Stimulated activated CD4-positive, alpha-beta T cell treated with anti-CD3 and anti-CD28 coated beads, Interleukin-4, amount 100 ng/mL, for 4 hours (primary cell): ENCODE measurements around the gene IFI27L1.
A peak's percentile ranks its signal among the peaks of the same experiment; 100 is the strongest.

Experiments used
- DNase-seq, 2 experiments: peaks; one replicate each; pipeline ENCODE4 v3.0.0-alpha.2; 2020

IFI27L1 gene

DNA sequence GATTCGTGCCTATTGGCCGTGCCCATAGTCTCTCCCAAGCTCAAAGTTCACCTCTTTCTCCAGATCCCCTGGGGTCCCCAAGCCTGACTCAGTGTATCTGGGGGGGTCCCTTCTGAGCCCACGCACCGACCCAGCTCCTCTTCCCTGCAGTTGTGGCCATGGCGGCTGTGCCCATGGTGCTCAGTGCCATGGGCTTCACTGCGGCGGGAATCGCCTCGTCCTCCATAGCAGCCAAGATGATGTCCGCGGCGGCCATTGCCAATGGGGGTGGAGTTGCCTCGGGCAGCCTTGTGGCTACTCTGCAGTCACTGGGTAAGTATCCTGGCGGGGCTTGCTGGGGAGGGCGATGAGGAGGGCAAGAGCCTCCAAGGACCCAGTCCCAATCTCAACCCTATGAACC lies 34.5 kb downstream of the IFI27L1 start:
- DNase-seq = no peak

DNA sequence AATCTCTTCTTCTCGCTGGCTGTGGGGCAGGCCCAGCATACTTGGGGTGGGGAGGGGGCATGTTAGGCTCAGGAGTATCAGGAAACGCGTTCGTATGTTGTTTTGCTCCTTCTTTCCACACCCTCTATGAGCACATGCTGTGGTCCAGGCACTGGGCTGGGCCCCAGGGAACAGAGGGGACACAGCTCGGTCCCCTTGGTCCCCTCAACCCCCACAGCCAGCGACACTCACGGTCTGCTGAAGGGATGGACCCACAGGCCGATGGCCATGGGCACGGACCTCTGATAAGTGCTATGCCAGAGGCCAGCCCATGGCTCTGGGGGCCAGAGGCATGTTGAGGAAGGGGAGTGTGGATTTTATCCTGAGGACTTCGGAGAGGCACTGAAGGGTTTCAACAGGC lies 35.6 kb downstream of the IFI27L1 start:
- no peak for DNase-seq

DNA sequence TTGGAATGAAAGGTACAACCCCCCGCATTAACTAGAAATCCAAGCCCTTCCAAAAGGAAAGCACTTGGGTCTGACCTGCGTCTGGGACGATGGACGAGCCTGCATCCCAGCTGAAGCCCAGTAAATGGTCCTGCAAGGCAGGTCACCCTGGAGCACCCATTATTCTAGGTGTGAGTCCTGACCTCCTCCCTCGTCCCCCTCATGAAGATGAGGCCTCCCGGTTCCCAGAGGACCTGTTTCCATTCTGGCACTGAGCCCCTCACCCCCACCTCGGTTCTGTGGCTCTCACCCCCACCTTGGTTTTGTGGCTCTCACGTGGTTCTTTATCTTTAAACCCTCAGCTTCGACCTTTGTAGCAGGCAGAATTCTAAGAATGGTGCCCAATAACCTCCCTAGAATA lies 36.7 kb downstream of the IFI27L1 start:
- no peak for DNase-seq

DNA sequence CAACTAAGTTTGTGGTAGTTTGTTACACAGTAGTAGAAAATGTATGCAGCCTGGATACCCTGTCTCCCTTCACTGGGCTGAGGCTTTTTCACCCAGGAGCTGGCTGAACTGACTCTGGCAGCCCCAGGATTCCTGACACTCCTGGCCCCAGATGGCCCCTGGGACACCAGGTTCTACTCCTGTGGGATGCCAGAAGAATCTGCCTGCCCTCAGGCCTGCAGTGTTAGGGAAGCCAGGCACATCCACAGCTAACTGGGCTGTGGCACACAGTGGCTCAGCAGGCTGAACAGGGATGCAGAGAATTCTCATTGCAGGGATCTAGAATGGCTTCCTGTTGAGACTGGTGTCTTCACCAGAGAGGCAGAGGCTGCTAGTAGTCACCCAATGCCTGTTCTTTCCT lies 38.0 kb downstream of the IFI27L1 start:
- DNase-seq = no peak

DNA sequence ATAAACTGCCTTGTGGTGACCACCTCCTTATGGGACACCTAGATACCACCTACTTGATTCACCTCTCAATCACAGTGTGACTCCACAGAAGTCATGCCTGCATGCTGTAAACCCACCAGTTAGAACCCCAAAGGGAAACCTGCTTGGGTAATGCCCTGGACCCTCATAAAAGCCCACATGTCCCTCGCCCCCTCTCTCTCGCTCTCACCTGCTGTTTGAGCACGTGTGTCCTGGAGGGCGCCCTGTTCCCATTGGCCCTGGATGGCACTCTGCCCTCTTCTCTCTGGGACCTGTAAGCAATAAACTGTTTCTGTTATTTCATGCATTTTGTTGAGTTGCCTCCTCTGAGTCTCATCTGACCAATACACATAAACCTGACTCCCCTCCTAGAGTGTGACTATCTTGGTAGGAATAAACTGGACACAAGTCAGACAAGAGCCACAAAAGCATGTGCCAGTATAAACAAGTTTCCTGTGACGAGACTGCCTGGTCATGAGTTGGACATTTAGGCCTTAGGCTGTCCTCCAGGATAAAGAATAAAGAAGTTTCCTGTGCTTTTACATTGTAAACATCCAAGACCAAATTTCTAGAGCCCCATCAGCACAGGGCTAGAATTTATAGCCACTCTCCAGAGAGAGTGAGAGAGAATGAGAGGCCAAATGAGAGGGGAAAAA lies 39.7 kb downstream of the IFI27L1 start:
- no peak for DNase-seq

DNA sequence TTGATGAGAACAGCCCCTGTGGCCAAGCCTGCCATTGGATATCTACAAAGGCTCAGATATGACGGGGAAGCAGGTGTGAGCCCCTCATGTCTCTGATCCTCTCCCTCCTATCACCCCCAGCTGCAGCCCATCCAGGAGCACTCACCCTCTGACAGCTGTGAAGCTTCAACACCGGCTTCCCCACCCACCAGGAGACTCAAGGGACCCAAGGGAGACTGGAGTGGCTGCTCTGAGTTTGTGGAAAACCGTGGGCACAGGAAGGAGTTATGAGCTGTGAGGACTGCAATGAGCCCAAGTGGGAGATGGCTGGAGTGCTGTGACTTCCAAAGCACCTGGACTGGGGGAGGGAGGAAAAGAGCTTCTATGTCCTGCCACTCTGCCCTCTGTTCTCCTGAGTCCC lies 40.4 kb downstream of the IFI27L1 start:
- no peak for DNase-seq

DNA sequence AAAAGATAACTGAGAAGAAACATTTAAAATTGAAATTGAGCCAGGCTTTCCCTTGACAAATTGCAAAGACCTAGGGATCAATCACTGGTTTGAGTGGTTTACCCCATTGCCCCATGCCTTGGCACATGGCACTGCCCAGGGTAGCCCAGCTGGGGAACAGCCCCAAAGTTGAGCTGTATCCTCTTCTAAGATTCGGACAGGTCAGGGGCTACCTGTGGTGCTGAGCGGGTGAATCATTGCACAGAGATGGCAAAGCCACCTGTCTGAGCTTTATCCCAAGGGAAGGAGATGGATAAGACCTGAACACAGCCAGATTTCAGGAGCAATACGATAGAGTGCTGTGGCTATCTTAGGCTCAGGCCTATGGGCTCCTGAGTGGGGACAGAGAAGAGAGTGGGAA lies 41.3 kb downstream of the IFI27L1 start:
- no peak for DNase-seq

DNA sequence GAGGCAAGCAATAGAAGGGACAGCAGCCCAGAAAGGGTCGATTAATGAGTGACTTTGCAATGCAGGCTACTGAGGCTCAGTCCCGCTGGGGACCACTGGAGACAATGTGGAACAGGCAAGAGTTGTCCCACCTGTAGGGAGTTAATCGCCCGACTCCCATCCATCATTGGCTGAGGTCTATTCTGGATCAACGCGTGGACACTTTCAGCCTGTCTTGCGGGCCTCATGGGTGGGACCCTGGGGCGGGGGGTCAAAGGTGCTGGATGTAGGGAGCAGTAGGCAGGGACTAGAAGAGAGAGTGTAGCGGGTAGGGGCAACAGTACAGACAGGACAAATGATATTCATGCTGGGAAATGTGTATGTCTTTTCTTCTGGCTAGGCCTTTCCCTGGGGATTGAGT lies 42.2 kb downstream of the IFI27L1 start:
- DNase-seq = no peak

DNA sequence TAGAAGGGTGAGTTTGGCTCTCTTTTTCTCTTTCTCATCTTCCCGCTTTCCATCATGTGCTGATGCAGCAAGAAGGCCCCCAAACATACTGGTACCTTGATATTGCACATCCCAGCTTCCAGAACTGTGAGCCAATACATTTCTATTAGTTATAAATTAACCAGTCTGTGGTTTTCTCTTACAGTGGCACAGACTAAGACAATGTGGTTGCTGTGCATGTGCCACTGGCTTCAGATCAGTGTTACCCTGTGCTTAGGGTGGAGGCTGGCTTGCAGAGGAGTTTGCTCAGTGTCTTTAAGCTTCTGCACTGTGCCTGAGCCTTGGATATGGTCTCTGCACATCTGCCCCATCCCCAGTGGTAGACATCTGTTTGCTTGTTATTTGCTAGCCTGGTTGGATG lies 42.8 kb downstream of the IFI27L1 start:
- DNase-seq = no peak

DNA sequence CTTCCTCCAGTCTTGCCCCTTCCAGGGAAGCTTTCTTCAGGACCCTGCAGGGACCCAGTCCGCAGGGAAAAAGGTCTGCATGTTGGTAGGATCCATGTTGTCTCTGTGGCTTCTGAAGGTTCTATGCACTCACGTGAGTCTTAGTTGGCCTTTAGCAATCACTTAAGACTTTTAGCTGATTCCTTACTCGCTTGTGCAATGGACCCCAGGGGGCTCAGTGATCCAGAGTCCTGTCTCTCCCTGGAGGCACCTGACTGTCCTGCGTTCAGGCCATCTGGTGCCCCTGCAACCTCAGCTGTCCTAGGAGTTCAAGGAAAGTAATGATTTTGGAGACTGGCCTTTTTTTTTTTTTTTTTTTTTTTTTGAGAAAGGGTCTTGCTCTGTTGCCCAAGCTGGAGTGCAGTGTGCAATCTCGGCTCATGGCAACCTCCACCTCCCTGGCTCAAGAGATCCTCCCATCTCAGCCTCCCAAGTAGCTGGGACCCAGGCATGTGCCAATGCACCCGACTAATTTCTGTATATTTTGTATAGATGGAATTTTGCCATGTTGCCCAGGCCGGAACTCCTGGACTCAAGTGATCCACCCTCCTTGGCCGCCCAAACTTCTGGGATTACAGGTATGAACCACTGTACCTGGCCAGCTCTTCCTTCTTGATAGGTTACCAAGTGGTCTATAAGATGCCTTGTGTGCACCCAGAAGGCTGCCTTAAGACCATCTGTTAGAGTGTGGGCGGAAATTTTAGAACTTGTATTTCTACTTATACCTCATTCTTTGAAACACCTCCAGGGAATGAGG lies 43.7 kb downstream of the IFI27L1 start:
- DNase-seq = no peak

DNA sequence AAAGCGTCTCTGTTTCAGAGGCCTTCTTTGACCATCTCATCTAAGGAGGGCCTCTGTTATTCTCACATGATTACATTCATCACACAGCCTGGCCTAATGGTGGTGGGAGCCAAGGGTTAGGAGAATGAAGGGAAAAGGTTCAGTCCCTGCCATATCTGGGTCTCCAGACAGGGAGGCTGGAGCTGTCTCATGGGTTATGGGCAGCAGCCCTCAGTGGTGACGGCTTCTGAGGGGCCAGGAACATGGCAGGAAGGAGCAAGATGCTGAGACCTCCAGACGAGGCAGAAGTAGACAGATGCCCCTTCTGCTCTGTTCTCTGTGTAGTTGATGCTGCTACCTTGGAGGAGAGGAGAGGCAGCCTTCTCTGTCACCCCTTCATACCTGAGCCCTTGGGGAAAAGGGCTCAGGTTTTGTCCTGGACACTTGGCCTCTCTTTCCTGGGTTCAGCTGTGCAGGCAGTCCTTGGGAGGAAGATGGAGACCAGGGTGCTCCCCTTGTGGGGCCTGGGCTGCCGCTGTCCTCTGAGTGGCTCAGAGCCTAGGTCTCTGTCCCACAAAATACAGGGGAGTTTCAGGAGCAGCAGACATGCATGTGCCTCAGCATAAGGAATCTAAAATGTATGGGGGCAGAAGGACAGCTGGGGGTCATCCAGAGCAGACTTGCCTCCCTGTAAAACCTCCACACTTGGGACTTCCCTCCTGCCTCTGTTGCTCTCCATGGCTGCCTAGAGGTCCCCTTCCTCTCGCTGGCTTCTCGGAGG lies 44.7 kb downstream of the IFI27L1 start:
- DNase-seq = no peak

DNA sequence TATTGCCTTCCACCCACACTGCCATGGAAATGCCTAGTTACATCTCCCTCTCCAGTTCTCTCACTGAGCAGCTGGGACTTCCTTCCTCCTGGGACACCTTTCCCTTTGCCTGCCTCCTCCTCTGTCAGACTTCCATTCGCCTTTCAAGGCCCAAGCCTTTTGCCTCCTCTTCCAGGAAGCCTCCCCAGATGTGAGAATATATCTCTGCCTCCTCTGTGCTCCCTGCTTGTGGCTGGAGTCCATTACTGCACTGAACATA lies 45.2 kb downstream of the IFI27L1 start:
- DNase-seq = no peak

DNA sequence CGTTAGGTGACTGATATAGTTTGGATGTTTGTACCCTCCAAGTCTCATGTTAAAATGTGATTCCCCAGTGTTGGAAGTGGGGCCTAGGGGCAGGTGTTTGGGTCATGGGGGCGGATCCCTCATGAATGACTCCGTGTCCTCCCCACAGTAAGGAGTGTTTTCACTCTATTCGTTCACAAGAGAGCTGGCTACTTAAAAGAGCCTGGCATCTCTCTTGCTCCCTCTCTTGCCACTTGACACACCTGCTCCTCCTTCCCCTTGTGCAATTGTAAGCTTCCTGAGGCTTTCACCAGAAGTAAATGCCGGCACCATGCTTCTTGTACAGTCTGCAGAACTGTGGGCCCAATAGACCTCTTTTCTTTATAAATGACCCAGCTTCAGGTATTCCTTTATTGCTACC lies 45.7 kb downstream of the IFI27L1 start:
- no peak for DNase-seq

DNA sequence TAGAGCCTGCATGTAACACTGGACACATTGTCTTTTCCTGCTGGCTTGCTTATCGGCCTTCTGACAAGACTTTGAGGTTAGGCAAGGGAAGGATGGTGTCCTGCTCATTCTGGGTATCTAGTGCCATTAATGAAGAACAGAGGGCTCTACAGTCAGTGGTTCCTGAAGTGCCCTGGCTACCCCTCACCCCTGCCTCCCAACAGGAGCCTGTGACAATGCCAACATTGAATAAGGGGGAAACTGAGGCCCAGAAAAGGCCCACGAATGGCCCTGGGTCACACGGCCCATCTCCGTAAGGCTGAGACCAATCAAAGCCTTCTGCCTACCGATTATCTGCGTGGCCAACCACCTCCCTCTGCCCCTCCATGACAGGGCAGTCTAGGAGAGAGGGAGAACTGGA lies 46.2 kb downstream of the IFI27L1 start:
- DNase-seq = no peak

DNA sequence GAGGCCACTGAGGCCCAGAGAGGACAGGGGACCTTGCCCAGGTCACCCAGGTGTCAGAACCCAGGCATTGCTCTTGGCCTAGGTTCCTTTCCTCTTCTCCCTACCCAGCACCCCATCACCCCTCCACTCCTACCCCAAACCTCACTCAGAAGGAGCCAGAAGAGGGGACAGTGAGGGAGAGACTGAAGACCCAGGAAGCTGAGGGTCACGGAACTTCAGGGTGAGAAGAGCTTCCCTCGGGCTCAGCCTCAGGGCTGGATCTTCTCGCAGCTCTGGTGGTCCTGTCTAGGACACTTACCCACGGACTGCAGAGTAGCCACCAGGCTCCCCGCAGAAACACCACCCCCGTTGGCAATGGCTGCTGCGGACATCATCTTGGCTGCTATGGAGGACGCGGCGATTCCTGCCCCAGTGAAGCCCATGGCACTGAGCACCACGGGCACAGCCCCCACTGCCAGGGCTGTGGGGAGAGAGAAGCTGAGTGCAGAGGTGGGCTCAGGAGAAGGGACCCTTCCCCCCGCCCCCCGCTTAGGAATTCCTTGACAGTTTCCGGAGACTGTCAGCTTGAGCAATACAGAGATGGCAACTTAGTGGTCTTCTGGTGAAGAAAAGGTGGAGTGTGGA lies 47.2 kb downstream of the IFI27L1 start:
- no peak for DNase-seq

DNA sequence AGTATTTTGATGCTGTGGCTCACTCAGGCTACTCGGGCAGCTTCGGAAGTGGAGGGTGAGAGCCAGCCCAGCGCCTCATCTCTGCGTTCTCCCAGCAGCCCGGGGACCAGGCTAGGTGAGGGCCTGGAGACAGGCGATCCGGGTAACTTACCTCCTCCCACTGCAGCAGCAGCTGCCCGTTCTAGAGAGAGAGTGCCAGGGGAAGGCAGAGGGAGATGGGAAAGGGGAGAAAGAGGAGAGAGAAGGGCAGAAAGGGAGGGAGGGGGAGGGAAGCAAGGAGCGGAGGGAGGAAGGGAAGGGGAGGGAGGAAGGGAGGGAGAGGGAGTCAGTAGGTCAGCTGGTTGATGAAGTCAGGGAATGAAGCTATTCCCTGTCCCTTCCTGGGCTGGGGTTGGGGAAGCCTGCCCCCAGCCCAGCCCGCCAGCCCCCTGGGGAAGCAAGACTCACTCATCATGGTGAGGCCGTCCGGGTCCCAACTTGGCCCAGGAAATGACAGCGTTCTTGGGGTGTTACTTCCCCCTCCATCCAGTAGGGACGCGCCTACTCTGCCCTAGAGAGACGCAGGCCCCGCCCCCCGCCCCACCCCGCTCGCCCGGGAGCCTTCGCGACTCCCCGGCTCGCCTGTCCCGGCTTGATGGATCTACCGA lies 48.1 kb downstream of the IFI27L1 start, which contains the start of gene IFI27L2:
Gene IFI27L2, minus strand, starts transcription at position 494 of the 647 bp plus-strand sequence. Its CDS starts 40 bp downstream, at position 454.
- peak; percentile 48 to 62 for DNase-seq

DNA sequence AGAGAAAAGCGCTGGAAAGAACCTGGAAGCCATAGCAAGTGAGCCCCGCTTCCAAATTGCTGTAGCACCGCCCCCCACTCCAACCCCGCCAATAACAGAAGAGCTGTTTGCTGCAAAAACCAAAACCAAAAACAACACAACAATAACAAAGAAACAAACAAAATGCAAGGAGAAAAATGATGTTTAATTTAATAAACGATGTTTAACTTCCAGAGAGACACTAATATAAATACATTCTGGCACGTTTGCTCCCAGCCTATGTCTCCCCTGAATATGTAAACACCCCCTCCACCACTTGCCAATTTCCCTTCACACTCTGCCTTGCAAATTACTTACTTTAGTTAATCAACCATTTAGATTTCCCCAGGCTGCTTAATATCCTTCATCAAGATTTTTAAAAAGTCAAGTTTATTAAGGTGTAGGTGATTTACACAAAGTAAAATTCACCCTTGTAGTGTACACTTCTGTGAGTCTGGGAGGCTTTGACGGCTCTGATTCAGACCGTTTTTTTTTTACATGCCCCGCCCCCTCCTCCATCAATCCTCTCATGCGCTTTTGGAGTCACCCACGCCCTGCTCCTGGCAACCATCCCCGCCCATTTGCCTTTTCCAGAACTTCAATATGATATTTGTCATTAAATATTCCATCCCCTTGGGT lies 48.8 kb downstream of the IFI27L1 start:
- no peak for DNase-seq

DNA sequence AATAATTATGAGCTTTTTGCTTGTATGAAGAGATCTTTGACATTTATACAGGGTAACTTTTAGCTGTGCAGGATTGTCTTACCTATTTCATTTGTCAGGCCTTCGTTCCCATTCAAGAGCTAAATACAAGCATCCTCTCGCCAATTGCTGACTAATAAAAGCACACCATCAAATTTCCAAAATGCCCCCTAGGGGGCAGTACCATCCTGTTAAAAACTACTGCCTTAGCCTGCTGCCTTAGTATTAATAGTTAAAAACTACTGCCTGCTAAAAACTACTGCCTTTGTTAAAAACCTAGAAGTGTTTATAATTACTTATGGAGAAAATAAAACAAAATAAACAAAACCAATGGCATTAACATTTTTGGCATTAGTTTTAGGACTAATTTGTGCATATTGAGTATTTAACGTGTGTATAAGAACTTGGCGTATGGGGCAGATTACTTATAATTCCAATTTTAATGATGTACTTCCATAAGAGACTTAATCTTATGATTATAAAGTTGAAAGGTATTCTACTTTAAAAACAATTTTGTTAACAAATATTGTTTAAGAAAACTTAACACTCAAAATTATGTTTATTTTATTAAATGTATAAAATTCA lies 51.3 kb downstream of the IFI27L1 start:
- DNase-seq = peak; percentile 30 to 44

DNA sequence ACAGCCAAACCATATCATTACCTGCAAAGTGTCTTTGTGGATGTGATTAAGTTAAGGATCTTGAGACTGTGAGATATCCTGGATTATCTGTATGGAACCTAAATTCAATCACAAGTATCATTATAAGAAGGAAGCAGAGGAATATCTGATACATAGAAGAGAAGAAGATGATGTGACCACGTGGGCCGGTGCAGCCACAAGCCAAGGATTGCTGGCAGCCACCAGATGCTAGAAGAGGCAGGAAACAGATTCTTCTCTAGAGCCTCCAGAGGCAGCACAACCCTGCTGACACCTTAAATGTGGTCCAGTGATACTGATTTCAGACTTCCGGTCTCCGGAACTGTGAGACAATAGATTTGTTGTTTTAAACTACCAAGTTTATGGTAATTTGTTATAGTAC lies 54.4 kb downstream of the IFI27L1 start:
- no peak for DNase-seq

DNA sequence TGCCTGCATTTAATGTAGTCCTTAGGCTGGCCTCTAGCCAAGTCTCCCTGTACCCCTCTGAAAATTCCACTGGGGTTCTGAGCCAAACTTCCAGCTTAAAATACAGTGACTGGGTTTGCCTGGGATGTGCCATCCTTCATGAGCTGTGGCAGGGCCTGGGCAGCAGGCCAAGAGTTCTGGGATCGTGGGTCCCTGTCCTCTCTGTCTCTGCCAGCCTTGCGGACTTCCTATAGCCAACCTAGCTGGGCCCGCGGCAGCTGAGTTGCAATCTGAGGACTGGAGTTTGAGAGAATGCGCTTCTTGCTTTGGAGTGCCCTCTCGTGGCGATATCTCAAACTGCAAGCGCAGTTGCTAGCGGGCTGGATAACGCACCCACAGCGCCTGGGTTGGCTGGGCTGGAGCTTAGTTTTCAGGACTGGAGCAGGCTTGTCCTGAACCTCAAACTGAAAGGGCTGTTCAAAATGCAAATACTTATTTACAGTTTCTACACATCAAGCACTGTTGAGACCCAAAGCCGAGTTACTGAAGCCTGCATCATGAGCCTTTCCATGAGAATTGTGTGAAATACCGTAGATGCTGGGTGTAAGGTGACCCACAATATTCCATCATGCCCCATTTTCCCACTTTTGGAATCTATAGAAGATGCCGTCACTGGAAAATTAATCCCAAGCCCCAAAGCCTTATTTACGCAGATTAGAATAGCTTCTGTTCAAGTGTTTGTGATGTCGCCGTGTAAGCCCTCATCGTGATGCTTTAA lies 55.6 kb downstream of the IFI27L1 start:
- peak; percentile 77 to 82 for DNase-seq

DNA sequence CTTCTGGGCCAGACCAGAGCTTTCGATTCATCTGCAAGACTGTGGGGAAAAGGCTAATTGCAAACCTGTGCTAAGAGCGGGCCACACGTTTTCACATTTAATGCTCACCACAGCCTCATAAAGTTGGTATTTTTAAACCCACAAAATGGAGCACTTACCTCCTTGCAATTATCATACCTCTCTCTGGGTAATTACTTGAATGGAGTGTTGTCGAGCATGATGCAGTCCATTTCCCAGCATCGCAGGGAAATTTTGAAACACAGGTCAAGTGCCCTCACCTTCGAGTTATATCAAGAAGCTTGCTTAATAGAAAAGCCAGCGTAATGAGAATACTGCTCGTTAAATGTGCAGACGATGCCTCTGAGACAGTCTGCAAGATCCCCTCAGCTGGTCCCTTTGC lies 57.1 kb downstream of the IFI27L1 start:
- DNase-seq = no peak
